GM12878 (cell line): ENCODE measurements around the gene RAB2B. TPM values are rescaled to one million over a fixed set of nuclear protein-coding genes. Genes with fewer than 3 reads are reported as not detected.

ENCODE experiments used
- CUX1 ChIP-seq: IDR thresholded peaks from 2 replicates; pipeline ENCODE4 v1.6.1; 2012; ENCODE audit warnings: improper control_type of control experiment, low read depth, low read length; ENCODE audit not compliant: insufficient replicate concordance
- DPF2 ChIP-seq: fragments of 450-650 bp; IDR thresholded peaks from 2 replicates; pipeline ENCODE4 v1.6.1; 2017; ENCODE audit warnings: mild to moderate bottlenecking
- E4F1 ChIP-seq: fragments of 450-650 bp; IDR thresholded peaks from 2 replicates; pipeline ENCODE4 v1.6.1; 2018; ENCODE audit warnings: borderline replicate concordance, mild to moderate bottlenecking; ENCODE audit not compliant: partially characterized antibody
- HSF1 ChIP-seq: fragments of 150-350 bp; IDR thresholded peaks from 2 replicates; pipeline ENCODE4 v1.6.1; 2014; ENCODE audit warnings: mild to moderate bottlenecking, low read depth, low read length
- MTA2 ChIP-seq: fragments of 450-650 bp; IDR thresholded peaks from 2 replicates; pipeline ENCODE4 v1.6.1; 2016; ENCODE audit warnings: low read depth, mild to moderate bottlenecking, moderate library complexity
- NFIC ChIP-seq: IDR thresholded peaks from 2 replicates; pipeline ENCODE4 v1.6.1; 2012; ENCODE audit warnings: low read depth, mild to moderate bottlenecking, inconsistent platforms, low read length, moderate library complexity
- NFXL1 ChIP-seq: fragments of 450-650 bp; IDR thresholded peaks from 2 replicates; pipeline ENCODE4 v1.6.1; 2017; ENCODE audit warnings: antibody characterized with exemption, mild to moderate bottlenecking, borderline replicate concordance
- NFYB ChIP-seq: IDR thresholded peaks from 2 replicates; pipeline ENCODE4 v1.6.1; 2011; ENCODE audit warnings: low read depth, mild to moderate bottlenecking, low read length, improper control_type of control experiment, moderate library complexity; ENCODE audit not compliant: insufficient read depth
- POU2F2 ChIP-seq: IDR thresholded peaks from 3 replicates; pipeline ENCODE4 v1.6.1; 2011; ENCODE audit warnings: low read depth, mild to moderate bottlenecking, low read length, borderline replicate concordance
- SIX5 ChIP-seq: IDR thresholded peaks from 2 replicates; pipeline ENCODE4 v1.6.1; 2011; ENCODE audit warnings: mild to moderate bottlenecking, low read depth, low read length, moderate library complexity; ENCODE audit not compliant: severe bottlenecking
- STAT1 ChIP-seq: fragments of 450-650 bp; conservative IDR thresholded peaks from 2 replicates; pipeline ENCODE4 v1.6.1; 2014; ENCODE audit warnings: antibody characterized with exemption, mild to moderate bottlenecking
- ZBED1 ChIP-seq: IDR thresholded peaks from 2 replicates; pipeline ENCODE4 v1.6.1; 2016; ENCODE audit warnings: borderline replicate concordance
- ZNF207 ChIP-seq: fragments of 450-650 bp; IDR thresholded peaks from 2 replicates; pipeline ENCODE4 v1.6.1; 2014; ENCODE audit warnings: antibody characterized with exemption, mild to moderate bottlenecking, borderline replicate concordance
- polyA plus RNA-seq, 11 experiments: library from polyadenylated mRNA; depleted of rRNA in 4 of 11; unstranded in 6 of 11; stranded (reverse) in 5 of 11; fragments of >200 nt; fragmentation: Nextera tagmentation in 4 of 11; fragmentation: Illumina TruSeq in 1 of 11; extraction: Ambion mirVana in 4 of 11; extraction: Trizol in 1 of 11; gene quantifications; 1 replicate in 1 of 11; 2 replicates in 10 of 11; pipeline versions ENCODE4 v1.2.1 to v1.2.3, GENCODE V29; 2011 to 2016; ENCODE audit warnings: inconsistent platforms in 2 of 11, missing spikeins in 2 of 11, low read depth in 1 of 11
- total RNA-seq, 4 experiments: library from RNA; depleted of rRNA in 3 of 4; stranded (reverse); fragments of >200 nt in 3 of 4; fragmentation: Illumina TruSeq in 1 of 4; extraction: Trizol in 1 of 4; gene quantifications; 2 replicates each; pipeline versions ENCODE4 v1.2.1 to v1.2.3, GENCODE V29; 2013 to 2021
- TF ChIP-seq, protein P1 (sequence below): fragments of 150-350 bp; IDR thresholded peaks from 2 replicates; pipeline ENCODE4 v1.6.1; 2016; ENCODE audit warnings: low read depth, low read length
- TF ChIP-seq, protein P2 (sequence below): fragments of 450-650 bp; conservative IDR thresholded peaks from 2 replicates; pipeline ENCODE4 v1.6.1; 2017; ENCODE audit warnings: mild to moderate bottlenecking, moderate library complexity

Gene RAB2B
- total and polyA plus RNA-seq, 10 of the 15 experiments (the other 5 are each of a cell fraction or from before 2014, with no cell fraction given): 5.6 to 45.1 (median 12.5) TPM

GRCh38 chr14:21414137-21414631 is 62.6 kb downstream of the RAB2B start (continued):
- TF ChIP-seq, protein P1, sequence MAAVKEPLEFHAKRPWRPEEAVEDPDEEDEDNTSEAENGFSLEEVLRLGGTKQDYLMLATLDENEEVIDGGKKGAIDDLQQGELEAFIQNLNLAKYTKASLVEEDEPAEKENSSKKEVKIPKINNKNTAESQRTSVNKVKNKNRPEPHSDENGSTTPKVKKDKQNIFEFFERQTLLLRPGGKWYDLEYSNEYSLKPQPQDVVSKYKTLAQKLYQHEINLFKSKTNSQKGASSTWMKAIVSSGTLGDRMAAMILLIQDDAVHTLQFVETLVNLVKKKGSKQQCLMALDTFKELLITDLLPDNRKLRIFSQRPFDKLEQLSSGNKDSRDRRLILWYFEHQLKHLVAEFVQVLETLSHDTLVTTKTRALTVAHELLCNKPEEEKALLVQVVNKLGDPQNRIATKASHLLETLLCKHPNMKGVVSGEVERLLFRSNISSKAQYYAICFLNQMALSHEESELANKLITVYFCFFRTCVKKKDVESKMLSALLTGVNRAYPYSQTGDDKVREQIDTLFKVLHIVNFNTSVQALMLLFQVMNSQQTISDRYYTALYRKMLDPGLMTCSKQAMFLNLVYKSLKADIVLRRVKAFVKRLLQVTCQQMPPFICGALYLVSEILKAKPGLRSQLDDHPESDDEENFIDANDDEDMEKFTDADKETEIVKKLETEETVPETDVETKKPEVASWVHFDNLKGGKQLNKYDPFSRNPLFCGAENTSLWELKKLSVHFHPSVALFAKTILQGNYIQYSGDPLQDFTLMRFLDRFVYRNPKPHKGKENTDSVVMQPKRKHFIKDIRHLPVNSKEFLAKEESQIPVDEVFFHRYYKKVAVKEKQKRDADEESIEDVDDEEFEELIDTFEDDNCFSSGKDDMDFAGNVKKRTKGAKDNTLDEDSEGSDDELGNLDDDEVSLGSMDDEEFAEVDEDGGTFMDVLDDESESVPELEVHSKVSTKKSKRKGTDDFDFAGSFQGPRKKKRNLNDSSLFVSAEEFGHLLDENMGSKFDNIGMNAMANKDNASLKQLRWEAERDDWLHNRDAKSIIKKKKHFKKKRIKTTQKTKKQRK: no peak
- no peak for TF ChIP-seq SIX5
- no peak for TF ChIP-seq NFYB
- no peak for TF ChIP-seq HSF1
- no peak for TF ChIP-seq POU2F2
- TF ChIP-seq ZBED1: no peak; the same call in 1 of the 2 replicates
- no peak for TF ChIP-seq STAT1
- peak; percentile 96 for TF ChIP-seq MTA2
- peak; percentile 49; the same call in 1 of the 2 replicates for TF ChIP-seq NFIC
- TF ChIP-seq E4F1: no peak
- no peak for TF ChIP-seq DPF2
- no peak for TF ChIP-seq CUX1
- TF ChIP-seq, protein P2, sequence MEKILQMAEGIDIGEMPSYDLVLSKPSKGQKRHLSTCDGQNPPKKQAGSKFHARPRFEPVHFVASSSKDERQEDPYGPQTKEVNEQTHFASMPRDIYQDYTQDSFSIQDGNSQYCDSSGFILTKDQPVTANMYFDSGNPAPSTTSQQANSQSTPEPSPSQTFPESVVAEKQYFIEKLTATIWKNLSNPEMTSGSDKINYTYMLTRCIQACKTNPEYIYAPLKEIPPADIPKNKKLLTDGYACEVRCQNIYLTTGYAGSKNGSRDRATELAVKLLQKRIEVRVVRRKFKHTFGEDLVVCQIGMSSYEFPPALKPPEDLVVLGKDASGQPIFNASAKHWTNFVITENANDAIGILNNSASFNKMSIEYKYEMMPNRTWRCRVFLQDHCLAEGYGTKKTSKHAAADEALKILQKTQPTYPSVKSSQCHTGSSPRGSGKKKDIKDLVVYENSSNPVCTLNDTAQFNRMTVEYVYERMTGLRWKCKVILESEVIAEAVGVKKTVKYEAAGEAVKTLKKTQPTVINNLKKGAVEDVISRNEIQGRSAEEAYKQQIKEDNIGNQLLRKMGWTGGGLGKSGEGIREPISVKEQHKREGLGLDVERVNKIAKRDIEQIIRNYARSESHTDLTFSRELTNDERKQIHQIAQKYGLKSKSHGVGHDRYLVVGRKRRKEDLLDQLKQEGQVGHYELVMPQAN: no peak
- no peak for TF ChIP-seq ZNF207
- no peak for TF ChIP-seq NFXL1
